GM13977 (cell line): ENCODE results near the gene RPP25.
A peak's percentile ranks its signal among the peaks of the same experiment; 100 is the strongest.

Source experiments
- DNase-seq: peaks from one replicate; pipeline ENCODE4 v3.0.0; 2012; ENCODE audit warnings: low spot score
- CTCF ChIP-seq: IDR thresholded peaks from 2 replicates; pipeline ENCODE4 v1.5.1; 2012; ENCODE audit warnings: mild to moderate bottlenecking, control low read depth; ENCODE audit not compliant: insufficient read depth; ENCODE audit errors: extremely low read depth, missing control alignments
- in situ Hi-C: fragments of 300-500 bp; cut with MboI; formaldehyde crosslinking; loops from one replicate; pipeline ENCODE4 v1.12.0; 2022; ENCODE audit warnings: low sequenced_read_pairs, low pct_unique_long_range_greater_than_20kb, mixed read lengths, inconsistent platforms; ENCODE audit not compliant: unreplicated experiment

The RPP25 gene

GRCh38 chr15:74995182-74995778, 38.7 kb upstream of the RPP25 start, which contains the start of gene SCAMP5:
Gene SCAMP5, plus strand, starts transcription at chr15:74995563. Its CDS starts 16,277 bp downstream, at chr15:75011840.
- no peak for TF ChIP-seq CTCF
- peak; percentile 98 for DNase-seq
- in situ Hi-C loops: no loop called here

DNA sequence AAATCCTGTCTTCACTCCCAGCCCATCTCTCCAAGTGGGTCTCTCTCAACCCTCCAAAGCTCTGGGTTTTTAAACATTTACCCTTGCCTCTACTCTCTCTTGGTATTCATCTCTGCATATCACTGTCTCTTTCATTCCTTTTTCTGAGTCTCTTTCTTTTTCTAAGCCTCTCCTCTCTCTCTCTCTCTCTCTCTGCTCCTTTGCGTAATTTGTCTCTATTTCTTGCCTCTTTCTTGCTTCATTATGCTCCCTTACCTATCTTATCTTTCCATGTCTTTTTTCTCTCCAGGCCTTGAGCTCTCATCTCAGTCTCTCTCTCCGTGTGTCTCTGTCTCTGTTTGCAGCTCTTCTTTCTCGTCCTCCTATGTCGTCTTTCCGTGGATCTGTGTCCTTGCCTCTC, 38.1 kb upstream of the RPP25 start:
- no peak for TF ChIP-seq CTCF
- no peak for DNase-seq
- in situ Hi-C loops: no loop called here

DNA sequence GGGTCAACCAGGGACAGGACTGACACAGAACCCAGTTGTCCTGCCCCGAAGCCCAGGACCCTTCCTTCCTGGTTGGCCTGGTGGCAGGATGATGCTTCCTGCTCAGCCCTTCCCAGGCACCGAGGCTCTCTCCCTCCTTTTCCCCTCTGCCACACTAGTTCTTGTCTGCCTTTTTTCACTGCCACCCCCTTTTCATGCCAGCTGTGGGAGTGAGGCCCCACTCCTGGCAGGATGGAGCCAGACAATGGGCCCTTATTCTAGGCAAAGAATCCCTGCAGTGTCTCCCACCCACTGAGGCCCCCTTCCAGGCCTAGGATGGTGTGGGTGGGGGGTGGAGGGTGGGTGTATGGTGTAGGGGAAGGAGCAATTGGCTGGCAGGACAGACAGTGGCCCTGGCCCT, 37.7 kb upstream of the RPP25 start:
- in situ Hi-C loops: no loop called here
- TF ChIP-seq CTCF: no peak
- DNase-seq: no peak

DNA sequence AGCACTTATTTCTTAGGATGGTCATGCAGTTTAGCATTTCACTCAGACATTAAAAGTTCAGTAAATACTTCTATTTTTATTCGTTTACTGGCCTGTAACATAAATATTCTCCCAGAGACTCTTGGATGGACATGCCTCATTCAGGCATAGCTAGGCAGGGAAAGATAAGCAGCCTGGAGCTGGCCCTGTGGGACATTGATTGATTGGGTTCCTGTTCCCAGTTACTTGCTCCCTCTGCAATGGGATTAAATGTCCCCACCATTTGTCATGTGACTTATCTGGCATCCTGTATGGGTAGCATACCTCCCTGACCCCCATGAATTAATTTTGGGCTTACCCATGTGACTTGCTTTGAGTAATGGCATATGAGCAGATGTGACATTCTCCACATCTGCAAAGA, 36.0 kb upstream of the RPP25 start:
- in situ Hi-C loops: no loop called here
- DNase-seq: no peak
- TF ChIP-seq CTCF: no peak

GRCh38 chr15:74989527-74989926, 33.0 kb upstream of the RPP25 start:
- no peak for DNase-seq
- in situ Hi-C loops: no loop called here
- TF ChIP-seq CTCF: no peak

DNA sequence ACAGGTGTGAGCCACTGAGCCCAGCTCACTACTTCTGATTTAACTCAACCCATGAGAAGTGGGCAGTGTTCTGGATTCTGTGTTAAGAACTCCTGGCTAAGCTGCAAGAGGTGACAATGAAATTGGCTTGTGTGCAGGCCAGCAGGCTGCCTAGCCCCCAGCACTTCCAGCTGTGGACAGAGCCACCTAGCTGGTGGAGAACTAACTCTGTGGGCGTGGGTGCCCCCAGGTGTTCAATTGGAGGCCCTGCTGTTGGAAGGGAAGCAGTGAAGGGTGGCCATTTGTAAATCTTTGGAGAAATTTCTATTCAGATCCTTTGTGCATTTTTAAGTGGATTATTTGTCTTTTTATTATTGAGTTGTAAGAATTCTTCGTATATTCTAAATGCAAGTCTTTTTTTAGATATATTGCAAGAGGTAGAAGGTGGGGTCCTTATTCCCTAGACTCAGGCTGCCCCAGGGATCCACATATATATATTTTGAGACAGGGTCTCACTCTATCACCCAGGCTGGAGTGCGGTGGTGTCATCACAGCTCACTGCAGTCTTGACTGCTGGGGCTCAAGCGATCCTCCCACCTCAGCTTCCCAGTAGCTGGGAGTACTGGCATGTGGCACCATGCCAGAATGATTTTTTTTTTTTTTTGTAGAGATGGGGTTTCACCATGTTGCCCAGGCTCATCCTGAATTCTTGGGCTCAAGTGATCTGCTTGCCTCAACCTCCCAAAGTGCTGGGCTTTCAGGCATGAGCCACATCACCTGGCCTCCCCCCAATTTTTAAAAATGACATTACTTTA, 31.6 kb upstream of the RPP25 start:
- TF ChIP-seq CTCF: peak; percentile 47
- in situ Hi-C loops: no loop called here
- peak; percentile 40 for DNase-seq
